ACHN (cell line): ENCODE data around the gene SNAI3.

ENCODE experiments used
- DNase-seq: peaks from one replicate; pipeline ENCODE4 v3.0.0-alpha.2; 2015
- in situ Hi-C: cut with HindIII; loops from 2 replicates; pipeline ENCODE4 v1.10.0; 2017; ENCODE audit warnings: low sequenced_read_pairs, low pct_ligation_motif_present, low pct_unique_long_range_greater_than_20kb

Gene SNAI3

DNA sequence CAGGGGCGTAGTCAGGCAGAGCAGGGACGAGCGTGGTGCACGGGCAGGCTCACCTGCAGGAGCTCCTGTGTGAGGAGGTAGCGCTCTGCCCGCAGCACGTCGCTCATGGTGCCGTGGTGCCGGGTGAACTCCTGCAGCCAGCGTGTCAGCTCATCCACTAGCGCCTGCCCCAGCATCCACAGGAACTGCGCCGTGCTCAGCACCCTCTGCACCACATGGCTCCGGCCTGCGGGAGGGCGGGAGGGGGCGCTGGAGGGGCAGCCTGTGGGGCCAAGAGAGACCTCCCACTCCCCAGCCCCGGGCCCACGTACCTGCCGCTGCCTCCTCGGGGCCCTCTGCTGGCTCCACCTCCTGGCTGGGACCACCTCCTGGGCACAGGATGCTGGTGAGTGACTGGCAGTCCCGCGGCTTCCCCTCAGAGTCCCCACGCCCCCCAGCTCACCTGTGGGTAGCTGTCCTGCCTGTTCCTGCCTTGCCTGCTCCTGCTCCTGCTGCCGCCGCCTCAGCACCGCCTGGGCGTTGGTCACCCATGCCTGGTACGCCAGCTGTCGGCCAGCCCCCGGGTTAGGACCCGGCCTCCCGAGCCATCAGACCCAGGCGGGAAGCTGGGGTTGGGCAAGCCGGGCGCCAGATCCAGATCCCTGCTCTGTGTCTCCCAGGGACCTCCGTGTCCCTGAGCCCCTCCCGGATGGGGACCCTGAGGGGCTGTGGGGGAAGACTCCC lies 36.6 kb upstream of the SNAI3 start:
- no peak for DNase-seq
- in situ Hi-C loops: no loop called here

DNA sequence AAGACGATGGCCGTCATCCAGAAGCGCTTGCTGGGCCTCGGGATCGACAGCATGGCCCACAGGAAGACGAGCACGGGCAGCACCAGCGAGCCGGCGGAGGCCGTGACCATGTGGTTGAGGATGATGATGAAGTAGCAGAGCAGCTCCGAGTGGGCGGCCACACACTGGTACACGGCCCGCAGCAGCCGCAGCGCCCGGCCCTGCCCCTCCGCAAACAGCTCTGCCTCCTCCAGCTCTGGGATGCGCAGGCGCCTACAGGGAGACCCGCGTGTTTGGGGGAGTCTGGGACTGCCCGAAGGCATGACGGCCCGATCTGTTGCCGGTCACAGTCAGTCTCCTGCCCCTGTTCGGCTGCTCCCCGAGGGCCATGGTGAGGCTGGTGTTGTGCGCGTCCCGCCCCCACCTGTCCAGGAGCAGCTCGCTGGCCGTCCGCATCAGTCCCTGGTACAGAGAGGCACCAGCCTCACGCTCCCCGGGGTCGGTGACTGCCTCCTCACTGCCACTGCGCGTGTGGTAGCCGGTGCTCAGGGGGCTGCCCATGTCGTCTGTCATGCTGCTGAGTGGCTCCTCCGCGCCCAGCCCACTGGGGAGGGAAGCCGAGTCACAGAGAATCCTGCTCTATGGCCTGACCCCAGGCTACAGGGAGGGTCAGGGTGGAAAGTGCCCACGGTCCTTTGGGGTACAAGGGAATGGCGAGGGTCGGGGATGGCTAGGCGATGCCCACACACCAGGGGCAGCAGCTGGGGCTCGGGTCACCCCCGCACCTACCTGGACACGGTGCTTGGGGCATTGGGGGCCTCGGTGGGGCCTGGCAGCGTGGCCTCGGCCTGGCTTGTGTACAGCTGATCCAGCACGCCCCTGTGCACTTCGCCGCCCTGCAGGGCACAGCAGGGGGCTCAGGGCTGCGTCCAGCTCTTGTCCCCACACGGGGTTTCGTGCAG lies 35.8 kb upstream of the SNAI3 start:
- in situ Hi-C loops: no loop called here
- no peak for DNase-seq

DNA sequence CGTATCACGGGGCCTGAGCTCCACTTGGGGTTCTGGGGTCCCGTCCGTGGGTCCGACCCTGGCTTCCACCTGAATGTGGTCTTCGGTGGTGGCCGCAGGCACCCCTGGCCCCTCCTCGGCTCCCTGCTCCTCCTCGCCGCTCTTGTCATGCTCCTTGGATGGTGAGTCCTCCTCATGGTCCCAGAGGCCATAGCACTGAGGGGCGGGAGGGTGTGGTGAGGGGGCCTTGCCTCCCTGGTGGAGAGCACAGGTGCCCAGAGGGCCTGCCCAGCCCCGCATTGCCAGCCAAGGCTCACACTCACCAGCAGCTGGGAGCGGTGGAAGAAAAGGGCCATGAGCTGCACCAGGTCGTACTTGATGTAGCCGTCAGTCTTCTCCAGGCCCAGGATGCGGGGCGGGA lies 34.9 kb upstream of the SNAI3 start:
- in situ Hi-C loops: no loop called here
- DNase-seq: no peak

DNA sequence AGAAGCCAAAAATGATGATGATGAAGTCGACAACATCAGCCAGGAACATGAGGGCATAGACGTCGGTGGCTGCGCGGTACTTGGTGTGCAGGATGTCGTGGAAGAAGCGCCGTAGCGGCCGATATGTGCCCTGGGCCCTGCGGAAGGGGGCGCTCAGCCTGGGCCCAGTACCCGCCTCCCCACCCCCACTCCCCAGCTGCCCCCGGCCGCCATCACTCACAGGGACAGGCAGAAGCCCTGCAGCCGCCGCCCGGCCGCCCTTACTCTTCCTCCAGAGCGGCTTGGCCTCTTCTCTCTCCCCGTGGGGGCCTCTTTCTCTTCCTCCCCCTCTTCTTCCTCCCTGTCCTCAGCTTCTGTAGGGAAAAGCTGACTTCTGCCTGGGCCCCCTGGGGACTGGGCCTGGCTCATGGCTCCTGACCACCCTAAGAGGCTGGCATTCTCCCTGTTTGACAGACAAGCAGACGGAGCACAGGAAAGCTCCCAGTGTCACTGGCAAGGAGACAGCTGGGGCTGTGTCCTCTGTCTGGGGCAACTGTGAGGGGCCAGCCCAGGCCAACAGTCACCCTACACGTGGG lies 34.2 kb upstream of the SNAI3 start:
- no peak for DNase-seq
- in situ Hi-C loops: no loop called here

DNA sequence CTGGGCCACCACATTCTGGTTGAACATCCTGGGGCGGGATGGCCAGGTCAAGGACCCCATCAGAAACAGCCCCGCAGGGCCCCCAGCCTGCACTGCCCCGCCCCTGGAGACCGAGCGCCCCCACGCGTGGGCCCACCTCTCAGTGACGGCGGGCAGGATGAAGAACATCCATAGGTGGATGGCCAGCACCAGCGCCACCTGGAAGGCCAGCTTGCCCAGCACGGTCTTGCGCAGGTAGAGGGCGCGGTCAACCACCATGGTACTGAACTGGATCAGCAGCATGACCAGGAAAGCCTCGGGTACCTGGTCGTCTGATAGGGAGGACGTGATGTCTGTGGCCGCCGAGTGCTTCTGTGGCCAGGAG lies 33.6 kb upstream of the SNAI3 start:
- DNase-seq: no peak

DNA sequence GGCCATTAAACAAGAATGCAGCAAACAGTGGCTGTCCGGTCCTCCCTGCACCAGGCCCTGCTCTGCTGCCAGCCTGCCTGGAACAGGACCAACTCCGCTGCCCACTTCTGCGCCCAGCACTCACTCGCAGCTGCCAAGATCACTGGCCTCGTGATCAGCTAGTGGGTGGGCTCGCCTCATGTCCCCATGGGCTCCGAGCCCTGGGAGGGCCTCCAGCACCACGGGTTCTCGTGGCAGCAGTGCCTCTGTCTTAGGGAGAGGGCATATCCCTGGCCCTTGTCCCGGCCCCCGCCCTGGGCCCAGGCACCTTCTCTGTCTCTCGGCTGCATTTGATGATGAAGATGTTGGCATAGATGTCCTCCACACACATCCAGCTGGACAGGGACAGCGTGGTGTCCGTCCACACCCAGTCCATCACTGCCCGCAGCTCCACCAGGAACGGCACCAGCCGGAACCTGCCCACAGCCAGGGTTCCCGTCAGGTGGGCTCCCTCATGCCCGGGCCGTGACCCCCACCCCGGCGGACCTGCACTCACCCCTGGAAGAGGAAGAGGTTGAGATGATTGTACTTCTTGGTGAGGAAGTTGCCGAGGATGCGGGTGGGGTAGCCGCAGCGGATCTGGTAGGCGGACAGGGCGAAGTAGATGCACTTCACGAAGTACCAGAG lies 33.1 kb upstream of the SNAI3 start:
- in situ Hi-C loops: no loop called here
- no peak for DNase-seq

More for the DNA sequence above, 33.6 kb upstream of the SNAI3 start:
- in situ Hi-C loops: no loop called here

DNA sequence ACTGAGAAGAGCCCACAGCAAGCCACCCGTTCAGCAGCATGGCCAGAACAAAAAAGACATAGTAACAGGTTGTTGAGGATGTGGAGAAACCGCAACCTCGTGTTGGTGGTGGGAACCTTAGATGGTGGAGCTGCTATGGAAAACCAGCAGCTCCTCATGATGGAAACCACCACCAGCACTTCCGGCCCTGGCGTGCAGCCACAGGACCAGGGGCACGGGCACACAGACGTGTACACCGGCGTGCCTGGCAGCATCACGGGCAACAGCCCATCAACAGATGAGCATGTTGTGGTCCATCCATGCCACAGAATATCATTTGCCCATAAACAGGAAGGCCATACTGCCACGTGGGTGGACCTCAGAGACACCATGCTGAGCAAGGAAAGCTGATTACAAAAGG lies 31.9 kb upstream of the SNAI3 start:
- DNase-seq: no peak
- in situ Hi-C loops: no loop called here

DNA sequence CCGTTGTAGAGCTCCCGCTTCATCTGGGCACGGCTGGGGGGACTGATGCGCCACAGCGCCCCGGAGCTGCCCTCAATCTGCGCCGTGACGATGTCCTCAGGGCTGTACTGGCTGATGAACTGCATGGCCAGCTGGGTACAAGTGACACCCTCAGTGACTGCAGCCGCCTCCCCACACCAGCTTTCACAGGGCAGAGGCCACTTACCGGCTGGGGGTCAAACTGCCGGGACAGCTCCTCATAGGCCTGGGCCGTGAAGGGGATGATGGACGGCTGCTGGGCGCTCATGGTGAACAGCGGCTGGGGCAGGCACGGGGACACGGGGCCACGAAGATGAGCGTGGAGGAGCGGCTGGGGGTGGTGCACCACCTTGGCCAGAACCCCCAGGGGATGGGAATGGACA lies 30.3 kb upstream of the SNAI3 start:
- in situ Hi-C loops: no loop called here
- DNase-seq: no peak

DNA sequence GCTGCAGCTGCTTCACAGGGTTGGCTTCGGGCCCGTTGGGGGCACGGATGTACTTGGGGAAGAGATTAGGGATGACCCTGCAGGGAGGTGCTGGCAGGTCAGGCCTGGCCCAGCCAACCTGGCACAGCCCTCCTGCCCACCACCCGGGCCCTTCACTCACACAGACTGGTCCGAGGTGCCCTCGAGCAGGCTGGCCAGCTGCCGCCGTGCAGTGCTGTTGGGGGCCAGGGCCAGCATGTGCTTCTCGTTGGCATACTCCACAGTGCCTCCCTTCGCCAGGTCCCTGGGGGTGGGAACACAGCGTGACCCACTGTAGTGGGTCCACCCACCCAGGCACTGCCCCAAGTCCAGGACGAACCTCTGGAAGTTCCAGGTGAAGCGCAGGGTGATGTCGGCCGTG lies 29.9 kb upstream of the SNAI3 start:
- DNase-seq: no peak
- in situ Hi-C loops: no loop called here

DNA sequence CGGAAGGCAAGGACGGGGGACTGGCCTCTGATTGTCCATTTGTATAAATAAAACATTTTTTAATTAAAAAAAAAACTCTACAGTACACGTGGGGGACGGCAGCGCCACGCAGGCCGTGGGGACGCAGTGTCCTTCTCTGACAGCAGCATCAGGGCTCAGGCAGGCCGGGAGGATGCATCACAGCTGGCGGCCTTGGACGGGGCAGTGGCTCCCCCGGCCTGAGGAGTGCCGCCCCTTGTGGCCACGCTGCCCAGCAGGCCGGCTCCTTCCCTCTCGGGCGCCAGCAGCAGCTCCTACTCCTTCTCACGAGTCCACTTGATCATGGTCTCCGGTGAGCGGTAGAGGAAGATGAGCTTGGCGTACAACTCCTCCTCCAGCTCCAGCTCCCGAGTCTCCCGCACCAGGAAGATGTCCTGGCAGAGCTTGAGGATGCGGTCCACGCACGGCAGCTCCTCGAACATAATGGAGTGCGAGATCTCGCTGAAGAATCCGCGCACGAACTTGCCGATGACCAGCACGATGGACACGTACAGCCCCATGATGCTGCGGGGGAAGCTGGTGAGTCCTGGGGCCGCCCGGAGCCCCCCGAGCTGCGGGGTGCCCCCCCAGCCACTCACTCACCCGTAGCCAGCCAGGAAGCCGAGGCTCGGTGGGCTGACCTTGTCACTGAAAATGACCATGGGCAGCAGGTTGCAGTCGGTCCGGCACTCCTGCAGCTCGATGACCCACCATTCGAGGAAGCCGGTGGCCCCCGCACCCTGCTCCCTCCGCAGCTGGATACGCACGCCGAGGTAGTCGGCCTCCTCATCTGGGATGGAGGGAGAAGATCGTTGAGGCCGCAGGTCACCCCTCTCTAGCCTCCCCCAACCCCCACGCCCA lies 29.2 kb upstream of the SNAI3 start:
- in situ Hi-C loops: no loop called here
- no peak for DNase-seq

DNA sequence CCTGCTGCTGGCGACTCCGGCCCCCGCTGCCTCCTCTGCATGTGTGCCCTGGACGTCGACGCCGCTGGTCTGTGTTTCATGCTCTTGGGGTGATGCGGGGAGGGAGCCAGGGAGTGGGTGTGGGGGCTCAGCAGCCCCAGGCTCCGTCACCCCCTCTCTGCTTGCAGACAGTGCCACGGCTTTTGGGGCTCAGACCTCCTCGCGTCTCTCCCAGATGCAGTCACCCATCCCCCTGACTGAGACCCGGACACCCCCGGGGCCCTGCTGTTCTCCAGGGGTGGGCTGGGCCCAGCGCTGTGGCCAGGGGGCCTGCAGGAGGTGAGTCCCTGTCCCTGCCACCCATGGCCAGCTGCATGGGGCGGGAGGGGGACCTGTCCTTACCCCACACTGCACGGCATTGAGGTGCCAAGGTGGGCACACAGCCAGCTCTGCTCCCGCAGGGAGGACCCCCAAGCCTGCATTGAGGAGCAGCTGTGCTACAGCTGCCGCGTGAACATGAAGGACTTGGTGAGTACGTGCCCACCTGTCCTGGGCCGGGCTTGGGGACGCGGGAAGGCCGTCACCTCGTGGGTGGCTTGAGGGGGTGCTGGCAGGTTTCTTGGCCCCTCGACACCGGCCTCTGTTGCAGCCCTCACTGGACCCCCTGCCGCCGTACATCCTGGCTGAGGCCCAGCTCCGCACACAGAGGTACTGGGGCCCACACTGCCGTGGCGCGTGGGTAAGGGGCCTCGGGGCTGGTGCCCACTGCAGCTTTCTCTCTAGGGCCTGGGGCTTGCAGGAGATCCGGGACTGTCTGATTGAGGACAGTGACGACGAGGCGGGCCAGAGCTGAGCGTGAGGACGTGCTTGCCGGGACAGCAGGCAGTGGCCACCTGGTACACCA lies 28.4 kb upstream of the SNAI3 start:
- no peak for DNase-seq
- in situ Hi-C loops: no loop called here

DNA sequence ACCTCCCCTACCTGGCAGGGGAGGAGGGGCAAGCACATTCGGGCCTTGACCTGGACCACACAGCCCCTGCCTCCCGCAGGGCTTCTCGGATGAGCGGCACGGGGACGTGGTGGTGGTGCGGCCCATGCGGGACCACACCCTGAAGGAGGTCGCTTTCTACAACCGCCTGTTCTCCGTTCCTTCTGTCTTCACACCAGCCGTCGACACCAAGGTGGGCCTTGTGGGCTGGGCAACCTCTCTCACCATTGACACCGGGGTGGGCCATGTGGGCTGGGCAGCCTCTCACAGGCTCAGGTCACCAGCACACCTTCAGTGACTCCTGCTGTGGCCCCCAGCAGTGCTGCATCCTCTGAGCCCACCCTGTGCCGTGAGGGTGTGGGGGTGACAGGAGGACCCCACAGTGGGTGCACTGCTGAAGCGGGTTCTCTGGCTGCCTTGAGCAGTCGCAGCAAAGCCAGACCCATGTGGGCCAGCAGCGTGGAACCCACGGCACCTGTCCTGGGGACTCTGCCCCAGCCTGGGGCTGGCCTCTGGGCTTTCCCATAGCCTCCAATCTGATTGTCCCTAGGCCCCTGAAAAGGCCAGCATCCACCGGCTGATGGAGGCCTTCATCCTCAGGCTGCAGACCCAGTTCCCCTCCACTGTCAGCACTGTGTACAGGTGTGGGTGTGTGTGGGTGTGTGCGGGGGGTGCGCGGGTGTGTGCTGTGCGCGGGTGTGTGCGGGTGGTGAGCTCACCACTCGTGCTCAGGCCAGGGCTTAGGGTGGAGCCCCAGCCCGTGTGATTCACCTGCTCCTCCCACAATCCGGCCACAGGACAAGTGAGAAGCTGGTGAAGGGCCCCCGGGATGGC lies 27.5 kb upstream of the SNAI3 start:
- in situ Hi-C loops: no loop called here

DNA sequence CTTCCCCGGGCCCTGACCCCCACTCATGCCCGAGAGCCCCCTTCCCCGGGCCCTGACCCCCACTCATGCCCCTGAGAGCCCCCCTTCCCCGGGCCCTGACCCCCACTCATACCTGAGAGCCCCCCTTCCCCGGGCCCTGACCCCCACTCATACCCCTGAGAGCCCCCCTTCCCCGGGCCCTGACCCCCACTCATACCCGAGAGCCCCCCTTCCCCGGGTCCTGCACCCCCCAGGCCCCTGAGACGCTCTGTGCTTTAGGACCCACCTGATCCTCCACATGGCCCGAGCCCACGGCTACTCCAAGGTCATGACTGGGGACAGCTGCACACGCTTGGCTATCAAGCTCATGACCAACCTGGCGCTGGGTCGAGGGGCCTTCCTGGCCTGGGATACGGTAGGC lies 26.7 kb upstream of the SNAI3 start:
- DNase-seq: no peak
- in situ Hi-C loops: no loop called here

More for the DNA sequence above, 27.5 kb upstream of the SNAI3 start:
- DNase-seq: no peak

DNA sequence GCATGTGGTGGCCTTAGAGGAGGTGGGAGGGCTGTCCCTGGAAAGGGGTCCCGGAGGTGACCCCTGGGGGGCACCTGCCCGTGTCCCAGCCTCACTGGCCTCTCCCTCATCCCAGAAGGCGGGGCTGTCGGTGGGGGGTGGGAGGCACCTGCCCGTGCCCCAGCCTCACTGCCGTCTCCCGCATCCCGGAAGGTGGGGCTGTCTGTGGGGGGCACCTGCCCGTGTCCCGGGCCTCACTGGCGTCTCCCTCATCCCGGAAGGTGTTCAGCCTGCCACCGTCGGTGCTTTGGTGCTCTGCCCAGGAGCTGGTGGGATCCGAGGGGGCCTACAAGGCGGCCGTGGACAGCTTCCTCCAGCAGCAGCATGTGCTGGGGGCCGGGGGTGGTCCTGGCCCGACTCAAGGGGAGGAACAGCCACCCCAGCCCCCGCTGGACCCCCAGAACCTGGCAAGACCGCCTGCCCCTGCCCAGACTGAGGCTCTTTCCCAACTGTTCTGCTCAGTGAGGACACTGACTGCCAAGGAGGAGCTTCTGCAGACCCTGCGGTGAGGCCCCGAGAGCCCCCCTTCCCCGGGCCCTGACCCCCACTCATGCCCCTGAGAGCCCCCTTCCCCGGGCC lies 26.2 kb upstream of the SNAI3 start:
- in situ Hi-C loops: no loop called here
- DNase-seq: no peak

DNA sequence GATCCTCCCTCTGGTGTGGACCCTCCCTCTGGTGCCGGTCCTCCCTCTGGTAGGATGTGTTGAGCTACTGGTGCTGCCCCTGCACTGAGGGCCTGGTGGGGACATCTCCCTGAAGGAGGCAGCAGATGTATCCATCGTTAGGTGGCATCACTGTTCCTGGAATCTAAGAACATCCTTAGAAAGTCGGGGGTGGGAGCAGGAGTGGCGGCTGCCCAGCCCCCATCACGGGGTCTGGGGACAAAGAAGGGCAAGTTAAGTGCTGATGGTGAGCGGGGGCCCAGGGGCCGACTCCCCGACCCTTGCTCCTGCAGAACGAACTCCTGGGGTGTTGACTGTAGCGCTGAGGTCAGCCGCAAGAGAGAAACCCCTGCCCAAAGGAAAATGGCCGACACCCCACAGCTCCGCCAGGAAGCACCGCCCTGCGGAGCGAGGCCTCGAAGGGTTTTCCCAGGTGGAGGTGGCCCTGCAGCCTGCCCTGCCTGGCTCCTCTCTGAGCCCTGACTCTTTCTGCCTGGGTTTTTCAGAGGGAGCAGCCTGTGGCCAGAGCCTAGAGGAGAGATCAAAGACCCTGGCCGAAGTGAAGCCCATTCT lies 25.5 kb upstream of the SNAI3 start:
- no peak for DNase-seq
- in situ Hi-C loops: no loop called here

DNA sequence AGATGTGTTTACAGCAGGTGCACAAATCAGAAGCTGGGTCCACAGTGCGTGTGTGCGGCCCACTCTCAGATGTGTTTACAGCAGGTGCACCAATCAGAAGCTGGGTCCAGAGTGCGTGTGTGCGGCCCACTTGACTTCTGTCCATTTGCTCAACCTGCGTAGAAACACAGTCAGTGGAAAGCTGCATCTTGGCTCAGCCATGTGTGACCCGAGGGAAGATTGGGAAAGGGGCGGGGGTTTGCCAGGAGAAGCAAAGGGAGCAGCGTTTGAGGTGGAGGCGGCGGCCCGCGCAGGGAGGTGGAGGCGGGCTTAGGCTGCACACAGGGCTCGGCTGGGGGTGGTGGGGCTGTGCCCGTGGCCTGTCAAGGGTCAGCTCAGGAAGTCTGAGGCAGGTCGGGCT lies 24.2 kb upstream of the SNAI3 start:
- in situ Hi-C loops: no loop called here
- DNase-seq: no peak
